Hematopoietic multipotent progenitor cell treated with erythropoietin and hydrocortisone succinate and interleukin-3 and kit ligand, for 15 days (in vitro differentiated cells): Measurements from ENCODE around the gene PCCA.
"Not testable (repeated sequence)": the region's sequence is repeated elsewhere in the genome, so short reads cannot be mapped to it uniquely, and the experiment has no call there.

Experiments
- DNase-seq: peaks from one replicate; pipeline ENCODE4 v3.0.0-alpha.2; 2015; ENCODE audit warnings: low spot score

Gene PCCA

GRCh38 chr13:100544866-100545683 lies 456.2 kb downstream of the PCCA start:
- no peak for DNase-seq

DNA sequence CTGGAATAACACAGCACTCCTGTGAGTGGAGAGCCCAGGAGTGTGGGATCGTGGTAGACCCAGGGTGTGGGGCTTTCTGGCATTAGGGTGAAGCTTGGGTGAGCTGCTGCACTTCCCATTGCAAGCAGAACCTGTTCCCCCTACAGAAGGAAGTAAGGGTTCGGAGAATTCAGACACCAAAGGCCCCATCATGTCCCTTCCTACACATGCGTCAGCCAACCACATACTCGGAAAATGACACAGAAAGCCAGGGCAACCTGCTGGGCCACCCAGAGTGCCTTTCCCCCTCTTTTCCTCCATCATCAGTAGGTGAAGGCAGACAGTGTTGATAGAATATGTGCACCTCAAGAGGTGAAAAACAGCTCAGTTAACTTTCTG lies 456.8 kb downstream of the PCCA start:
- no peak for DNase-seq

DNA sequence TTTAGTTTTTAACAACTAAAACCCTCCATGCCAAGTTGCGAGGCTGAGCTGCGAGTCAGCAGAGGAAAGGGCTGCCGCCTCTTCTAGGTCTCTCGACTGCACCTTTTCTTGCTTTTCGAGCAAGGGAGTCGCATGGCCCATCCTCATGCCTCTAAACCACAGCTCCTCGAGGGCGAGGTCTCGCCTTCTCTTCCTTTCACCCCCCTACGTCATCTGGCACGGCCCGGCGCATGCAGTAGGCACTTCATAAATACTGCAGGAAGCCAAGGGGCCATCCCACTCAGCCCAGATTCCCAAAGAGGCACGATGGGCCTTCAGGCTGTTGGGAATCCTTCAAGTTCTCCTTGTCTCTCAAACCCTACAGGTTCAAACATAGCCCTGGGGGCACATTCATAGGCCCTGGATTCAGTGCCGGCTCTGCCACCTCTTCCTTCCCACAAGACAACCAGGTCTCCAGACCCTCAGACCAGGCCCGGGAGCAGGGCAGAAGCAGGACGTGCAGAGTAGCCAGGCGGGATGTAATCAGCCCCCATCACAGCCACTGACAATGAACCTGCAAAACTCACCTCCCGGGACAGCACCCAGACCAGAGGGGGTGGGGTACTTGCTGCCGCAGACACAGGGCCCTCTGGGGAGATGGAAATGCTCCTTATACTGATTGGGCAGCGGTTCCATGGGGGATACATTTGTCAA lies 458.0 kb downstream of the PCCA start:
- no peak for DNase-seq

DNA sequence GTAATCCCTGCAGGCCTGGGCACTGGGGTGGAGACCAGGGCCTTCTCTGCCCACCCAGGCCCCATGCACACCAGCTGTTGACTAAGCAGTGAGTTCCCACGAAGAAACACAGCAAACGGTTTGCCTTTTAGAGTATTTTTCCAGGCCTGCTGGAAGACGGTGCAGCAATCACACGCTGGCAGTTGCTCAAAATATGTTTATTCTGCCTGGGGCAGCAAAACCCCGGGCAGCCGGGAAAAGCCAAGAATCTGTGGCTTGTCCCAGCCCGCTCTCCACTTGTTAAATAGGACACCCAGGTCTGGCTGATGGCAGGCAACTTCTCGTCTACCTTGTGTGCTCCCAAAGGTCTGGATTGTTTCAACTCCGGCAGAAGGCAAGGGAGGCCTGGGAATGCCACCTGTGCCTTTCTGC lies 458.9 kb downstream of the PCCA start:
- no peak for DNase-seq

DNA sequence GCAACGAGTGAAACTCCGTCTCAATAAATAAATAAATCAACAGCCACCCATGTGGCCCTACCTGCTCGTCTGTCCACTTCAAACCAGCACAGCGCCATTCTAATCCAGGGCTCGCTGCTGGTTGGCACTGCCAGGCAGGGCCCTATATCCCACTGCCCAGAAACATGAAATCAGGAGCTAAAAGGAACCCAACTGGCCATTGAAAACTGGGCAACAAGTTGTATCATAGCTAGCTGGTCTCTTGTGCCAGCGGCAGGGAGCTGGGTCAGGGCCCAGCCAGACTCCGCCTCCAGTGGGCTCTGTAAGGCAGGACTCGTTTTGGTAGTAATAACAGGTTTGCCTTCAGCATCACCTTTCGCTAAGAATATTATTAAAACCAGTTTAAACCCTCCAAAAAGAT lies 460.4 kb downstream of the PCCA start:
- no peak for DNase-seq

GRCh38 chr13:100552755-100553154 lies 463.9 kb downstream of the PCCA start:
- no peak for DNase-seq

DNA sequence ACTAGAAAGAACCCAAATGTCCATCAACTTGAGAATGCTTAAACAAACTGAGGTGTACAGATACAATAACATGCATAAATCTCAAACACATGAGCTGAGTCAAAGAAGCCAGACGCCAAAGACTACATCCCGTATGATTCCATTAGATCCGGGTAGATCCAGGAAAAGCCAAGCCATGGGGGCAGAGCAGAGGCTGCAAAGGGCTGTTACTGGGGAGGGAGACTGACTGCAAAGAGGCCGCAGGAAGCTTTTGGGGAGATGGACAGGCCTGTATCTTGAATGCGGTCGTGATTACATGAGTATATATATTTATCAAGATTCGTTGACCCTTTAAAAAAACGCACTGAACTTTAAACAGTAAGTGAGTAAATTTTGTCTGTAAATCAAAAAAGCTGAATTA lies 471.0 kb downstream of the PCCA start:
- DNase-seq: no peak

GRCh38 chr13:100560498-100561157 lies 471.7 kb downstream of the PCCA start:
- DNase-seq: no peak

GRCh38 chr13:100561158-100561499 lies 472.2 kb downstream of the PCCA start:
- no peak for DNase-seq

DNA sequence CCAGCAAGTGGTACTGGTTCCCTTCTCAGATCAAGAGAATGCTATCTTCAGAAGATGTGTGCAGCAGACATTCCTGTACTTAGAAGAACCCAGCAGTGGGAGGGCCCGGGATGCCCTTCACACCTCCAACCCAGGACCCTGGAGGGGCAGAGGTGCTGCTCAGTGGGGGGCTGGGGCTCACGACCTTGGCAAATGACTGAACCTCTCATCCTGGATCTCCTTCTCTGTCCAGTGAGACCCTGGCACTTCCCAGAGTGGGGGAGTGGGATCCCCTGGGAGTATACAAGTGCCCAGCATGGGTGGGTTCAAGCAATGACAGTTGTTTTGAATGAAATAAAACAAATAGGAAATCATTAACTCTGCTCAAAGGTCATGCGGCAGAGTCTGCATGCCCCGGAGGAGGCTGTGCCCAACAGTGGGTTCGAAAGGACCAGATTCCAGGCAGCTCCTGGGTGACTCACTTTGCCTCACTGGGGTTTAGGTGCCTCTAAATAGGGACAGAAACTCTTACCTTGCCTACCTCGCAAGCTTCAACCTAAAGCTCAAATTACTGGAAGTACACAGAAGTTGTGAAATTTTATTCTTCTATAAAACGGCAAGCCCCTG lies 472.8 kb downstream of the PCCA start:
- DNase-seq: no peak

DNA sequence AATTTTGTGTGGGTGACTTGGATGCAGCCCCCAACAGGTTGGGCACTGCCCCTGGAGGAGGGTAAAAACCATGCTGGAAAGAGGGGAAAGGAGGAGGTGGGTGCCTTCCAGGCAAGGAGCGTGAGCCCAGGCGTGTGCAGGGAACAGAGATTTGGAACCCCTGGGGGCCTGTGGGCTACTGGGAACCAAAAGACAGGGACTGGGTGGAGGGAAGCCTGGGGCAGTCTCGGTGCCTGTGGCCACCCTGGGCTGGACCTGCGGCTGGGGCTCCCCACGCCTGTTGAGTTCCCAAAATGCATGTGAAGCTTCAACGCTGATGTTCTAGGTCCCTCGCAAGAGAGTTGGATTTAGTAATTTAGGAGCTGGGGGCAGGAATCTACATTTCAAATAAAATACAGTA lies 474.9 kb downstream of the PCCA start:
- DNase-seq: no peak

GRCh38 chr13:100564444-100565223 lies 475.7 kb downstream of the PCCA start:
- no peak for DNase-seq

- no peak for DNase-seq
These were observed 476.4 kb downstream of the PCCA start for GRCh38 chr13:100565286-100565685.

DNA sequence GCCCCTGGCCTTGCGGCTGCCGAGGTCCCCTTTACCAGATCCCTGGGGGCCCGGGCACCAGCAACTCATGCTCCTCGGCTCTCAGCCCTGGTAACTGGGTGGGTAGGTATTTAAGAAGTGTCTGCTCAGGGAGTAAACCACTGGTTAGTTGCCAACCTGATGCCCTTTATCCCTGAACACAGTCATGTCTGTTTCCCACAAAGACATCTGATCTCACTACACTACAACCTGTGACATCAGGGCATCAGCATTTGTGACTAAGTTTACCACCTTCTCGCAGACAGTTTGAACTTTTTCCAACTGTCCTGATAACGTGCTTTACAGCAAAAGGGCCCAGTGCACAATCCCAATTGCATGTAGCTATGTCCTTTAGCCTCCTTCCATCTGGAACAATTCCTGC lies 477.6 kb downstream of the PCCA start:
- no peak for DNase-seq

DNA sequence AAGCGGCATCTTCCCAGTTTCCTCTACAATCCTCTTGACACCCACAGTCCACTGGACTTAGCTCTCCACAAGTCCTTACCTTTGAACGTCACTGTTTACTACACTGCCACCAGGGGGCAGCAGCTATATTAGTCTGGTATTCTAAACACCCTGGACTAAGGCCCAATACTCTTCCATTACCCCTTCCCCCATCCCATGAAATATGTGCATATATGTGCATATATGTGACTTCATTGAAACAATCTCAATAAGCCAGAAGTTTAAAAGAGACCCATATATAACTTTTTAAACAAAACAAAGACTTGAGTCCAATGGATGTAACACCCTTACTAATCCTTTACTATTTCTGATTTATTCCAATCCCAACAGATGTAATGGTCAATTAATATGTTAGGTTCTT lies 484.2 kb downstream of the PCCA start:
- DNase-seq: peak; percentile 68

GRCh38 chr13:100577239-100577638 lies 488.3 kb downstream of the PCCA start:
- DNase-seq: not testable (repeated sequence)
